Mononuclear cell (primary cell): Measurements from ENCODE around the gene TMEM240. TPM values are rescaled to one million over a fixed set of nuclear protein-coding genes. Genes with fewer than 3 reads are reported as not detected.
"Not testable (repeated sequence)": the region's sequence is repeated elsewhere in the genome, so short reads cannot be mapped to it uniquely, and the experiment has no call there.

Experiments used
- H3K27me3 ChIP-seq: 2 replicates; pipeline ENCODE4 v1.6.0; 2011; ENCODE audit warnings: low read length, control low read depth; ENCODE audit not compliant: insufficient read depth
- H3K4me1 ChIP-seq: 2 replicates; pipeline ENCODE4 v1.5.1; 2011; ENCODE audit warnings: mild to moderate bottlenecking, low read length, control low read depth; ENCODE audit not compliant: insufficient read depth
- H3K4me3 ChIP-seq: 2 replicates; pipeline ENCODE4 v1.5.1; 2011; ENCODE audit warnings: mild to moderate bottlenecking, low read length, moderate library complexity
- H3K9me3 ChIP-seq: 2 replicates; pipeline ENCODE4 v1.5.1; 2011; ENCODE audit warnings: low read depth, mild to moderate bottlenecking, control low read depth, low read length
- total RNA-seq: library from RNA; depleted of rRNA; stranded (reverse); fragments of >200 nt; gene quantifications from one replicate; pipeline ENCODE4 v1.2.3, GENCODE V29; 2012

Gene TMEM240
- total RNA-seq, 1 donor: not detected

DNA sequence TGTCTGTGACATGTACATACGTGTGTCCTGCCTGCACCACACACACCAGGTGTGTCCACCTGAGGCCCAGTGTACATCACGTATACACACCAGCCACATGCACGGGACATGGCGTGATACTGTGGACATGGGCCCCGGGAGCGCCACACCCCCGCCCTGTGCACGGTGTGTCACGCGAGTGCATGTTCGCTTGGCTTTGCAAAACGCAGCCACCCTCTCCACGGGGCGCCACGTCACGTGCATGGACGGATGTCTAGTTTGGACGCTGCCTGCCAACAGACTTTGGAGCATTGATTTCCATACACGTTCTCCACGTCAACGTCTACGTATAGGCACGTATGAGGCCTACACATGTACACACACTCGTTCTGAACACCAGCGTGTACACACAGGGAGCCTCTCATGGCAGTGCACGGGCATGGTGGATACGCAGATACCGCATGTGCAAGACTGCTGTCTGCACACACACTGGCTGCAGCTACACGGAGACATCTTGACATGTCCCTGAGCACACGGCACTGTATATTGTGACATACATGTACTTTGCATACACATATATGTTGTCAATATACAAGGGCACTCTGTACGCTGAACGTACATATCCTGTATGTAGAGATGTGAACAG, 2.7 kb downstream of the TMEM240 start:
- Histone ChIP-seq H3K27me3 (no peaks in the 10 kb centered on the region), H3K4me1 (peaks cover 4% of the 10 kb centered on the region), H3K4me3 (no peak overlapping the region), H3K9me3 (no peaks in the 10 kb centered on the region)

DNA sequence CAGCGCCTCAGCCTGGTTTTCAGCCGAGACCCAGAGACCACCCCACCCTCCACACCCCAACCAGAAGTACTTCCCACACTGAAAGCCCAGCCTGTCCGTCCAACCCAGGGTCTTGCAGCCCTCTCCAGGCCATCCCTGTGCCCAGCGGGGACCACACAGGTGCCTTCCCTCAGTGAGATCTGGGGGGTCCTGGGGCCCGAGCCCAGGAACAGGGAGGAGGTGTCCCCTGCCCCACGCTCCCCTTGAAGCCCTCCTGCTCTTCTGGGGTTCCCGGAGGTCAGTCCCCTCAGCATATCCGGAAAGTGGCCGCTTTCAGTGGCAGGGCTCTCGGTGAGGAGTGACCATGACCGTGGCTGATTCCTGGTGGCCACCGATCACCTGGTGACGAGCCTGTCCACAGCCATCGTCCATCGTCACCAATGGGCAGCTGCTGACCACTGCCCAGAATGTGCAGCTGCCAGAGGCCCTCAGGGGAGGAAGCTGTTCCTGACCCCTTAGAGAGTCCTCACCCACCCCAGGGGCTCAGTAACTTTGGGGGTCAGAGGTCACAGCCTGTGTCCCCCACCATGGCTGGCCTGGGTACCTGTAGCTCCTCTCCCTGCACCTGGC, 3.4 kb downstream of the TMEM240 start:
- Histone ChIP-seq H3K9me3 (no peaks in the 10 kb centered on the region), H3K27me3 (no peaks in the 10 kb centered on the region), H3K4me1 (peaks cover 4% of the 10 kb centered on the region), H3K4me3 (no peak overlapping the region)

DNA sequence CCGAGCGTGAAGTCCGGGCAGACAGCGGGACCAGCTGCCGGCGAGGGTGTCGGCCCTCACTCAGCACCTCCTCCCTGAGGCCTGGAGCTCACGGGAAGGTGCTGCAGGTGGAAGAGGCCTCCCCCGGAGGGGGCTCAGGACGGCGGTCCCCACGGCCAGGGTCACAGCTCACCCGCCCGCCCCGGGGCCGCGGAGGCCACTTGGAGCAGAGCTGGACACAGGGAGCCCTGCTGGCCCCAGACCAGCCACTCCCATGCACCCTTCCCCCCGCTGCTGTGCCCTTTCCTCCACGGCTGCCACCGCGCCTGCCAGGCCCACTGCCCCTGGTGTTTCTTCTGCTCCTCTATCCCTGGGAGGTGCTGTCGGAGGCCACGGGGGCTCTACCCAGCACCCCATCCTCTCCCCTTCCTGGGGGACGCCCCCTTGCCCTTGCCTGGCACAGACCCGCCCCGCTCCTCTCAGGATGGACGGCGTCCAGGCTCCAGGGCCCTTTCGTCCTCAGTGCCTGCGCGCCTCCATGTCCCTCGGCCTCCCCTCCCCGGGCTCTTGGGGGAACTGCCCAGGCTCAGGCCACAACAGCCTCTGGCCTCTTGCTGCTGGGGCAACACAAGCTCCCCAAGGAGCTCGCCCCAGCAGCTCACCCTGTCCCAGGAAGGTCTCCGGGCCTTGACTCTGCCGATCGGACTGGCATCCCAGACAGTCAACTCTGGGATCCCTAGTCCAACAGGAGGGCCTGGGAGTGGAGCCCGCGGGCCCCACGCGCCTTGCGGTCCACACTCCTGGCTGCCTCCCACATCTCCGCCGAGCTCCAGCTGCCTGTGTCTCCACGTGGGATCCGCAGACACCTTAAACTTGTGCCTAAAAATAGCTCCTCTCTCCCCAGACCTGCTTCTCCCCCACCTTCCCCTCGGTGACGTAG, 4.1 kb downstream of the TMEM240 start:
- no peaks in the 10 kb centered on the region for H3K27me3 ChIP-seq
- H3K4me1 ChIP-seq: peaks cover 4% of the 10 kb centered on the region
- H3K4me3 ChIP-seq: no peak overlapping the region
- H3K9me3 ChIP-seq: no peaks in the 10 kb centered on the region

DNA sequence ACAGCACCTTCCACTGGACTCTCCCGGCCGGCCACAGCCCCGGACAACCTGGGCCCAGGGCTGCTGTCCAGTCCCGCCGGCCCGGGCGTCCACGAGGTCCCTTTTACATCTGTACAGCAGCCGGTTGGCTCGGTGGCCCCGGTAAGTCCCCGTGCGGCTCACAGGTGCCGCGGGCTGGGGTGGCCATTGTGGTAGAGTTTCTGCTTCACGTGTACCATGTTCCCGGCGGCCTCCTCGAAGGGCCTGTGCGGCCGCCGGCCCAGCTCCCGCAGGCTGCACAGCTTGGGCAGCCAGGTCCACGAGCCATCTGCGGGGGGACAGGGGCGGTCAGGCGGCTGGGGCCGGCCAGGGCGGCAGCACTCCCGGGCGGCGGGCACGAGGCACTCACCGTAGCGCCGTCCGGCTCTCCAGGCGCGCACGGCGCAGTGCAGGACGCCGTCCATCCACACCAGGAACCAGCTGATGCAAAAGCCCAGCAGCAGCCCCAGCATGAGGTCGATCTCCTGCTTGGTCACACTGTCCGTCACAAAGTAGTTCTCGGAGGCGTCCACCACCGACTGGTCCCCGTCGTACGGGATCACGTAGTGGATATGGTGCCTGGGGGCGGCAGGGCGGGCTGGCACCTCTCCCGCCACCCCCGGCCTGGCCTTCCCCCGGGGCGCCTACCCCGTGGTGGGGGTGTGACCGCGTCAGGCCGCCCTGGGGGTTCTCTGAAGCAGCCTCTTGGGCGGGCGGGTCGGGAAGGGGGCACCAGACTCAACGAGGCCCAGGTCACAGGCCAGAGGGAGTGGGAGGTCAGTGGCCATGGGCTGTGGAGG, 5.0 kb downstream of the TMEM240 start:
- Histone ChIP-seq H3K4me1 (no peaks in the 10 kb centered on the region), H3K4me3 (no peak overlapping the region), H3K9me3 (no peaks in the 10 kb centered on the region), H3K27me3 (no peaks in the 10 kb centered on the region)

DNA sequence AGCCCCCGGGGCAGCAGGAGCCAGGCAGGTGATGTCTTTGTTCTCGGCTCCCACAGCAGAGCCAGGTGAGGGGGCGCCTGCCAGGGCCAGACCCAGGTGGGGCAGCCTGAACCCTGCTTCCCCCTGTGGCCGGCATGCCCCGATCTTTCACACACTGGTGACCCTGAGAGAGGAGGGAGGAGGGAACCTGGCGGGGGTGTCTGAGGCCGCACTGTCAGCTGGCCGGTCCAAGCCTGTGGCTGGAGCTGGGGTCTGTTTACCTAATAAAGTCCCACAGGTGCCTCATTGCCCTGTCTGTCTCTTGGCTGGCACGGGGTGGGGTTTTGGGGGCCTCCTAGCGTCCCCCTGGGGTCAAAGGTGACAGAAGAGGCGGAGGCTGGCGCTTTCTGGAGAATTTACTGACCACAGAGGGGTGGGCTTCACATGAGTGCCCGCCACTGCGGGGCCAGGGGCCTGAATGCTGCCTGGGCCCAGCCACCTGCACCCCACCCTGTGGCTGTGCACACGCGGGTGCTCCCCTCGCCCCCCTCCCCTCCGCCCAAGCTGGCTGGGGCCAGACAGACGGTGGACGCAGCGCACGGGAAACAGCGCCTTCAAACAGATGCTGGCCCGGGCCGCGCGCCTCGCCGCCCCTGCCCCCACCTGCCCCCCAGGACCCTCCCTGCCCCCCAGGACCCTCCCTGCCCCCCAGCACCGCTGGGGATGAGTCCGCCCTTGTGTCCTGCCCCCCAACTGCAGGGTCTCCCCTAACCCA, 5.8 kb downstream of the TMEM240 start:
- Histone ChIP-seq H3K27me3 (no peaks in the 10 kb centered on the region), H3K4me3 (no peak overlapping the region), H3K9me3 (no peaks in the 10 kb centered on the region), H3K4me1 (no peaks in the 10 kb centered on the region)

DNA sequence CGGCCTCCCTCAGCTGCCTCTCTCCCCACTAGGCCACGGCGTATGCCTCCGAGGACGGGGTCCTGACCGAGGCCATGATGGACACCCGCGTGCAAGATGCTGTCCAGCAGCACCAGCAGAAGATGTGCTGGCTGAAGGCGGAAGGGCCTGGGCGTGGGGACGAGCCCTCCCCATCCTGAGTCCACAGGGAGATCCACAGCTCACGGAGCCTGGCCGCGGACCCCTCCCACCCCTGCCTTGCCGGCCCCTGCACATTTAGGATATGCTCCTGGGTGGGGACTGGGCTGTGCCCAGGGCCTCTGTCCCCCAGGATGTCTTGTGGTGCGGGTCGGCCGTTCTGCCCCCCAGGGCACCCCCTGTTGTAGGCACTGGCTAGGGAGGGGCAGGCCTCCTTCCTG, 6.5 kb downstream of the TMEM240 start:
- not testable (repeated sequence) for H3K27me3 ChIP-seq, H3K4me3 ChIP-seq, H3K4me1 ChIP-seq, H3K9me3 ChIP-seq

DNA sequence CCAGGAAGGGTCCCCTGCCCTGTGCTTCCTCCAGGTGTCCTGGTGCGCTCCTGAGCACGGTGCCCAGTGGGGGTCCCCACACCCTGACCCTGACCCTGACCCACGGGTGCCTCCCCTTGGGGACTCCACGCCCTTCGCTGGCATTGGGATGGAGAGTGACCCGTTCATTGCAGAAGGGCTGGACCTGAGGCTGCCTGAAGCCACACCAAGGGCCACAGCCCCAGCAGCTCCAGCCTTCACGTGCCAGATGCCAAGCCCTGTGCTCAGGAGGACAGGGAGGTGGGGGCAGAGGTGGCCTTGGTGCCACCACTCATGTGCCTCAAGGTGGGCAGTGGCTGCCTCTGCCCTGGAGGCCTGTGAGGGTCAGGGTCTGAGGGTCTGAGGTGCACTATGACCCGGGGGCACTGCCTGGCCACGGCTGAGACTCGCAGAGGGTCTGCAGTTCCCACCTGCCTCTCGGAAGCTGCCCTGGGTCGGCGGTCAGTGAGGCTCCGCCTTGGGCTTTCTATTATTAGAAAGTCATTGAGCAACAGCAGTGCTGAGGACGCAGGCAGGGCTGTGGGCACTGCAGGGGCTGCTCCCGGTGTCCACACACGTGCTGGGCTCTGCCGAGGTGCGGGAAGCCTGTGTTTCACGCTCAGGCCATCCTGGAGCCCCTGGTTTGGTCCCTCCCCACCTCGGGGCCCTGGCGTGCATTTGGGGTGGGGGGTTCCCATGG, 7.1 kb downstream of the TMEM240 start:
- not testable (repeated sequence) for H3K9me3 ChIP-seq, H3K4me1 ChIP-seq, H3K4me3 ChIP-seq, H3K27me3 ChIP-seq

DNA sequence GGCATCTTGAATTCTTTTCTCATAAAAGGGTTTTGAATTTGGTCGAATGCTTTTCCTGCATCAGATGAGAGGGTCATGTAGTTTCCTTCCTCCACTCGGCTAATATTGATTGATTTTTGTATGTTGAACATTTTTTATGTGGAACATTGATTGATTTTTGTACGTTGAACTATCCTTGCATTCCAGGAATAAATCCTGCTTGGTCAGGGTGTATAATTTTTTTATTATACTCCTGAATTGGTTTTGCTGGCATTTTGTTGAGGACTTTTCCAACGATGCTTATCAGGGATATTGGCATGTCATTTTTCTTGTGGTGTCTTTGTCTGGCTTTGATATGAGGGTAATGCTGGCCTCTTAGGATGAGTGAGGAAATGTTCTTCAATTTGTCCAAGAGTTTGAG, 8.5 kb downstream of the TMEM240 start:
- no peaks in the 10 kb centered on the region for H3K27me3 ChIP-seq
- no peak overlapping the region for H3K4me3 ChIP-seq
- no peaks in the 10 kb centered on the region for H3K4me1 ChIP-seq
- H3K9me3 ChIP-seq: no peaks in the 10 kb centered on the region

DNA sequence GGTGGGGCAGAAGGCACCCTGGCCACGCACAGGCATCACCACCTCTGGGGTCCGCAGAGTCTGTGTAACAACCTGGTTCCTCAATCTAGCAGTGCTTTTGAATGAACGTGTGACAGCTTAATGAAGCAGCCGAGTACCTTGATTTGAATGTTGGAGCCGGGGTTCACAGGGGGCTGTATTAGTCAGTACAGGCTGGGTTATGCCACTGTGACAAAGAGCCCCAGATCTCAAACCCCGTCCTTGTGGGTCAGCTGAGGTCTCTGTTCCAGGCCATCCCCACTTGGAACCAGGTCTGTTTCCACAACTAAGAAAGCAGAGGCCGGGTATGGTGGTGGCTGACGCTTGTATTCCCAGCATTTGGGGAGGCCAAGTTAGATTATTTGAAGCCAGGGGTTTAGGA, 10.5 kb downstream of the TMEM240 start:
- Histone ChIP-seq H3K27me3 (no peaks in the 10 kb centered on the region), H3K4me1 (no peaks in the 10 kb centered on the region), H3K9me3 (no peaks in the 10 kb centered on the region), H3K4me3 (no peak overlapping the region)

DNA sequence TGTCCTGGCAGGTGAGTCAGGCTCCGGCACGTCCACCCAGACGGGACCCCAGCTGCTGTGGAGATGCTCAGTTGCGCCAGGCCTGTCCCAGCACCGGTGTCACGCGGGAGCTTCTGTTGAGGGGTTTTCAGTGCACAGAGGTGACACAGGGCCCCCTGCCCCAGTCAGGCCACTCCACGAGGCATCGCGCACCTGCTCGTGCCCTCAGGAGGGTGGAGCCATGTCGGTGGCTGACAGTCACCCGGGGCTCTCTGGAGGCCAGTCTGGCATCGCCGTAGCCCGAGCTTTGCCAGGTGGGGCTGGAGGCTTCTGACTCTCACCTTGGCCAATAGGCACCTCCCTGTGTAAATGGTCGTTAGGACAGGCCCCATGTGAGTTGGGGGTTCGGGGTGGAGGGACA, 11.1 kb downstream of the TMEM240 start:
- Histone ChIP-seq H3K9me3 (no peaks in the 10 kb centered on the region), H3K4me1 (no peaks in the 10 kb centered on the region), H3K4me3 (no peak overlapping the region), H3K27me3 (no peaks in the 10 kb centered on the region)

DNA sequence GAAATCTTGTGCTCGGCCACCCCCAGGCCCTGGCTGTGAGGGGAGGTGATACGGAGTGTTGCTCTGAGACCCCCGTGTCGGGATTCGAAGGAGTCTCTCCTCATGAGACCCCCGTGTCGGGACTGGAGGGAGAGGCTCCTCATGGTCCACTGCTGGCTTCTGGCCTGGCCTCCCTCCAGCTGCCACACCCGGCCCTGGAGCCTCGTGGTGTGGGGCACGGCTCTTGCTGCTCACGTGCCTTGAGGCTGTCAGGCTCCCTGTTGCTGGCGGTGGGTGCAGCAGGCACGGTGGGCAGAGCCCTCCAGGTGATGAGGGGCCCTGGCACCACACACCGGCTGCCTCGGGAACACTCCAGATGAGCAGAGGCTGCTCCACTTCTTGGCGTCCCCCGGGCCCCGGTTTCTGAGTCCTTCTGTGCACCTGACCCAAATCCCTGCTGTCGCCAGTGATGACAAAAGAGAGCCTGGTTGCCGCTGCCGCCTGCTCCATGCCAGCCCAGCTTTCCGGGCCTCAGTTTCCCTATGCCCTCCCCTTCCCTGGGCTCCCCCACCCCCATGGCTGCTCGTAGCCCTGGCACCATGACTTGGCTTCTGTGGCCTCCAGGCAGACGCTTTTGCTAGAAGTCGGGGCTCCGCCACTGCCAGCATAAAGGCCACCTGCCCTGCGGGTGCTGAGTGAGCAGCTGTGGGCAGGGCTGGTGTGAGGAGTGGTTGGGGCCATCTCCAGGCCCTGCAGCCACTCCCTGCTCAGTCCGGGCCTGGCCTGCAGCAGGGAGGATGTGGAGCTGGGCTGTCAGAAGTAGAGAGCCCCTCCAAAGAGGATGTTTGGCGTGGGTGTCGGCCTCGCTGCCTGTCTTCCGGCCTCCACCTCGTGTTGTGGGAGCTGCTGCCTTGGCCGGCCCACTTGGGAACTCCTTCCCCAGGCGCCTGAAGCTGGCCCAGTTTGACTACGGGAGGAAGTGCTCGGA, 11.8 kb downstream of the TMEM240 start:
- Histone ChIP-seq H3K4me1 (no peaks in the 10 kb centered on the region), H3K4me3 (no peak overlapping the region), H3K9me3 (no peaks in the 10 kb centered on the region), H3K27me3 (no peaks in the 10 kb centered on the region)

DNA sequence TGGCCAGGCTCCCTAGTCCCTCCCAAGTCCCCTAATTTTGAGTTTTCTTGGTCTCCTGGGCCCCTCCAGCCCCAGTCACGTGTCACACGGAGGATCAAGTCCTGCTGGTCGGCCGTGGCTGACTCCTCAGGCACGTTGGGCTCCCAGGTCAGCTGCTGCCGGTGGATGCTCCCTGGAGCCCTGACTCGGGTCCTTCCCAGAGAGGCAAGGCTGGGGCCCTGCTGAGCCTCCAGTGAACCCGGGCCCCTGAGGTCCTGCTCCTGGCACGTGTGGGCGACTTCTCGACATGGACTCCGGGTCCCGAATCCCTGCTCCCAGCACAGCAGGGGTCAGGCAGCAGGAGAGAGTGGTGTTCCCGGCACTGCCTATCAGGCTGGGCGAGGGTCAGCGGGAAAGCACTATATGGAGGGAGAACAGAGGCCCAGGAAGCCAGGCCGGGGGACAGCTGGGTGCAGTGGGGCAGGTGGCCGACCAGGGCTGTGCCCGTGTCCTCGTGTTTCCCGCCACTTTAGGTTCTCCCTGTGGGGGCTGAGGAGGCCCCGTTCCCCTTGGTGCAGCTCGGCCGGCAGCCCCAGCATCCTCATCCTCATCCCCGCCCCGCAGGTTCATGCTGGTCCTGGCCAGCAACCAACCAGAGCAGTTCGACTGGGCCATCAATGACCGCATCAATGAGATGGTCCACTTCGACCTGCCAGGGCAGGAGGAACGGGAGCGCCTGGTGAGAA, 13.2 kb downstream of the TMEM240 start:
- H3K4me3 ChIP-seq: no peak overlapping the region
- H3K9me3 ChIP-seq: no peaks in the 10 kb centered on the region
- no peaks in the 10 kb centered on the region for H3K27me3 ChIP-seq
- H3K4me1 ChIP-seq: no peaks in the 10 kb centered on the region
